ENCODE results near the gene AKAP13. TPM values are rescaled to one million over a fixed set of nuclear protein-coding genes. Genes with fewer than 3 reads are reported as not detected.

AKAP13 gene
- polyA plus RNA-seq, 1 experiment = 15.5 TPM

- H3K27me3 ChIP-seq (ENCODE audit: control insufficient read depth, insufficient read depth, low read length) = no peaks in the 10 kb centered on the region
- no peak overlapping the region for H3K4me3 ChIP-seq (ENCODE audit: low read depth, low read length)
- no peak for DNase-seq (ENCODE audit: low read depth, low spot score)
- TF ChIP-seq CTCF (IDR thresholded peaks at IDR 0.05; ENCODE audit: low read depth, low read length) = no peak
- POLR2A ChIA-PET = no interaction called here
- CTCF ChIA-PET = interaction anchor here (1.4 kb wide), 1 partner anchor 18 kb away, joined by 4 read pairs; no protein-coding TSS in a partner anchor
- no peak overlapping the region for H3K27ac ChIP-seq (ENCODE audit: low read depth, low read length)
- no peaks in the 10 kb centered on the region for H3K9me3 ChIP-seq (ENCODE audit: control insufficient read depth, insufficient read depth, low read length)
Observed at GRCh38 chr15:85593809-85594445, 213.5 kb downstream of the AKAP13 start.

DNA sequence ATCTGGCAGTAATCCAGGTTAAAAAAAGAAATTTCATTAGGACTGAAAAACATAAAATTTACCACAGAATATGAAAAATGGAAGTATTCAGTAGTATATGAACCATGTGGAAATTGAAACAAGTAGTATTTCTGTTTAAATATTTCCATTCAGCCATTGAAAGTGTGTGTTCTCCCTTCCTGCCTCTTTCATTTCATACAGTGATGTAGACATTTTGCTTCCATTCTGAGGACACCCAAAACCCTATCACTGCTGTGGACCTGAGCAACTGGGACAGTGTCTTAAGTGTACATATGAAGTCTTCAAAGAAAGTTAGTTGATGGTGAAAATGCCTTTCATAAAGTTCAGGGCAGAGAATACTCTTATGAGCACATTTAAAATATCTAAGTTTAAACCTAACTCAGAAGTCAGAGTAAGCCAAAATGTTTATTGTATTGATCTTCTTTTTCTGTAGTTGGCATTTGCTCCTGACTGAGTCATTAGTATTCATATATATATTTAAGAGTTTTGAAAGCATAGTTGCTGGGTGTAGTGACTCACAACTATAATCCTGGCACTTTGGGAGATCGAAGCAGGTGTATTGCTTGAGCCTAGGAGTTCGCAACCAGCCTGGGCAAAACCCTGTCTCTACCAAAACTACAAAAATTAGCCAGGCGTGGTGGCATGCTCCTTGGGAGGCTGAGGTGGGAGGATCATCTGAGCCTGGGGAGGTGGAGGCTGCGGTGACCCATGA, 215.6 kb downstream of the AKAP13 start:
- Histone ChIP-seq H3K4me3 (ENCODE audit: low read depth, low read length) (no peak overlapping the region), H3K9me3 (ENCODE audit: control insufficient read depth, insufficient read depth, low read length) (no peaks in the 10 kb centered on the region), H3K27ac (ENCODE audit: low read depth, low read length) (no peak overlapping the region), H3K27me3 (ENCODE audit: control insufficient read depth, insufficient read depth, low read length) (no peaks in the 10 kb centered on the region)
- ChIA-PET CTCF (interaction anchor here (0.9 kb wide), 1 partner anchor 265 kb away, joined by 3 read pairs; no protein-coding TSS in a partner anchor), POLR2A (no interaction called here)
- no peak for TF ChIP-seq CTCF (IDR thresholded peaks at IDR 0.05; ENCODE audit: low read depth, low read length)
- no peak for DNase-seq (ENCODE audit: low read depth, low spot score)

- H3K9me3 ChIP-seq (ENCODE audit: control insufficient read depth, insufficient read depth, low read length) = no peaks in the 10 kb centered on the region
- no peak for TF ChIP-seq CTCF (IDR thresholded peaks at IDR 0.05; ENCODE audit: low read depth, low read length)
- POLR2A ChIA-PET = interaction anchor here (0.5 kb wide), 1 partner anchor 15 kb away, joined by 3 read pairs; no protein-coding TSS in a partner anchor
- H3K27ac ChIP-seq (ENCODE audit: low read depth, low read length) = no peak overlapping the region
- CTCF ChIA-PET = no interaction called here
- H3K4me3 ChIP-seq (ENCODE audit: low read depth, low read length) = no peak overlapping the region
- no peaks in the 10 kb centered on the region for H3K27me3 ChIP-seq (ENCODE audit: control insufficient read depth, insufficient read depth, low read length)
- no peak for DNase-seq (ENCODE audit: low read depth, low spot score)
Observed at GRCh38 chr15:85597155-85597815, 216.9 kb downstream of the AKAP13 start.

GRCh38 chr15:85598219-85598618, 217.8 kb downstream of the AKAP13 start:
- no peak for DNase-seq (ENCODE audit: low read depth, low spot score)
- Histone ChIP-seq H3K9me3 (ENCODE audit: control insufficient read depth, insufficient read depth, low read length) (no peaks in the 10 kb centered on the region), H3K27me3 (ENCODE audit: control insufficient read depth, insufficient read depth, low read length) (no peaks in the 10 kb centered on the region), H3K27ac (ENCODE audit: low read depth, low read length) (no peak overlapping the region), H3K4me3 (ENCODE audit: low read depth, low read length) (no peak overlapping the region)
- CTCF ChIA-PET = interaction anchor here (1.2 kb wide), 1 partner anchor 10 kb away, joined by 3 read pairs; no protein-coding TSS in a partner anchor
- TF ChIP-seq CTCF (IDR thresholded peaks at IDR 0.05; ENCODE audit: low read depth, low read length) = no peak
- POLR2A ChIA-PET = no interaction called here

All from AG04450 (cell line).